Thyroid gland (tissue), 4 donors: ENCODE data around the gene SRSF8.

ENCODE experiments used
- POLR2A ChIP-seq, 2 donors: fragments of 450-650 bp; IDR thresholded peaks; one replicate each; pipeline ENCODE4 v1.6.1; 2017; ENCODE audit warnings: antibody characterized with exemption in 2 of 2, mild to moderate bottlenecking in 2 of 2, moderate library complexity in 1 of 2
- TF ChIP-seq, protein P1 (sequence below), 6 experiments: fragments of 200-600 bp in 3 of 6; fragments of 450-650 bp in 3 of 6; sonication (generic) in 3 of 6; IDR thresholded peaks; one replicate each; pipeline ENCODE4 v1.5.1; 2016 to 2019; ENCODE audit warnings: antibody characterized with exemption in 6 of 6, mild to moderate bottlenecking in 2 of 6, inconsistent platforms in 1 of 6, moderate library complexity in 1 of 6

DNA sequence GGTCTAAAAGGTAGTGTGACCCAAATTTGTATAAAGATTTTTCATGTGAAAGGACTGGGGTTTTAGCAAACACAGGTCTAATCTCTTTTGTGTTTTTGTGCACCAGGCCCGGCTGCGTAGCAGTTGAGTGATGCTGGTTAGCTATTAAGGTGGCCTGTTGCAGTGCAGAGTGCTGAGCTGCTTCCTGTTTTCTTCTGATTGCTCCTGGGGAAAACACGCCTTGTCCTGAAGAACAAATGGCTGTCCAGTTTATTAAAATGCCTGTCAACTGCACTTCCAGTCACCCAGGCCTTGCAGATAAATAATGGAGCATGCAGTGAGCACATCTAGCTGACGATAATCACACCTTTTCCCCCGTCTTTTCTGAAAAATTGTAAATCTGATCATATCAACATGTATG, 1.8 kb downstream of the SRSF8 start:
- TF ChIP-seq, protein P1, sequence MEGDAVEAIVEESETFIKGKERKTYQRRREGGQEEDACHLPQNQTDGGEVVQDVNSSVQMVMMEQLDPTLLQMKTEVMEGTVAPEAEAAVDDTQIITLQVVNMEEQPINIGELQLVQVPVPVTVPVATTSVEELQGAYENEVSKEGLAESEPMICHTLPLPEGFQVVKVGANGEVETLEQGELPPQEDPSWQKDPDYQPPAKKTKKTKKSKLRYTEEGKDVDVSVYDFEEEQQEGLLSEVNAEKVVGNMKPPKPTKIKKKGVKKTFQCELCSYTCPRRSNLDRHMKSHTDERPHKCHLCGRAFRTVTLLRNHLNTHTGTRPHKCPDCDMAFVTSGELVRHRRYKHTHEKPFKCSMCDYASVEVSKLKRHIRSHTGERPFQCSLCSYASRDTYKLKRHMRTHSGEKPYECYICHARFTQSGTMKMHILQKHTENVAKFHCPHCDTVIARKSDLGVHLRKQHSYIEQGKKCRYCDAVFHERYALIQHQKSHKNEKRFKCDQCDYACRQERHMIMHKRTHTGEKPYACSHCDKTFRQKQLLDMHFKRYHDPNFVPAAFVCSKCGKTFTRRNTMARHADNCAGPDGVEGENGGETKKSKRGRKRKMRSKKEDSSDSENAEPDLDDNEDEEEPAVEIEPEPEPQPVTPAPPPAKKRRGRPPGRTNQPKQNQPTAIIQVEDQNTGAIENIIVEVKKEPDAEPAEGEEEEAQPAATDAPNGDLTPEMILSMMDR (IDR thresholded peaks at IDR 0.05), result no peak
- peak; percentile 59 to 96 for TF ChIP-seq POLR2A (IDR thresholded peaks at IDR 0.05)
